Measurements from ENCODE around the gene KRTAP10-4.

Gene KRTAP10-4

DNA sequence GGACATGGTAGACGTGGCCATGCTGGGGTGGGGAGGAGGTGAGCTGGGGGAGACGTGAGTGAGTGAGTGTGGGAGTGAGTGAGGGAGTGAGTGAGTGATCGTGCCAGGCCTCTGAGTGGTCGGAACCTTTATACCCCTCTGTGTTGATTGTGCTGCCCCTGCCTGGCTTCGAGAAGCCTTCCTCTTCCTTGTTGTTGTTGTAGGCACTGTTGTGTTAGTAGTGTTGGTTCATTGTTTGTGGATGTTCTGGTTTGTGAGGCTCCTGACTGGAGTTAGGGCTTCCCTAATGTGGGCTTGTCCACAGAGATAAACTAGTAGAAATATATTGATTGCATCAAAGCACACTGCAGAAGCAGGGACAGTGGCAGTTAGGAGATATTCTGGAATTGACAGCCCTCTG is 14.8 kb upstream of the KRTAP10-4 start, which contains the start of gene KRTAP10-3:
Gene KRTAP10-3 (minus strand): TSS at position 101 of the 400 bp plus-strand sequence. CDS start 80 bp downstream, at position 21.
- ATAC-seq (replicated peaks) (no peak), DNase-seq (no peak)
- H3K4me1 Mint-ChIP-seq, result peaks cover 3 to 4% of the 10 kb centered on the region in 2 donors
- H3K27me3 Mint-ChIP-seq, result peaks cover 10 to 39% of the 10 kb centered on the region in 2 donors
- peaks cover 0 to 17% of the 10 kb centered on the region in 2 donors for H3K9me3 Mint-ChIP-seq
- peaks cover 3 to 5% of the 10 kb centered on the region in 2 donors for H3K36me3 Mint-ChIP-seq
- H3K27ac Mint-ChIP-seq, result no peak within 1 kb of the TSS
- H3K4me3 Mint-ChIP-seq, result no peak within 1 kb of the TSS

- Mint-ChIP-seq H3K36me3 (peaks cover 3 to 5% of the 10 kb centered on the region in 2 donors), H3K27me3 (peaks cover under 1 to 14% of the 10 kb centered on the region in 2 donors), H3K4me1 (peaks cover 8 to 22% of the 10 kb centered on the region in 2 donors), H3K27ac (no peak overlapping the region), H3K9me3 (peaks cover 0 to 14% of the 10 kb centered on the region in 2 donors), H3K4me3 (no peak overlapping the region)
- no peak for DNase-seq
- ATAC-seq (replicated peaks), result no peak
These were observed 9.4 kb upstream of the KRTAP10-4 start for GRCh38 chr21:44564099-44564498.

- peaks cover 0 to 12% of the 10 kb centered on the region in 2 donors for H3K9me3 Mint-ChIP-seq
- H3K4me1 Mint-ChIP-seq, result peaks cover 8 to 22% of the 10 kb centered on the region in 2 donors
- H3K36me3 Mint-ChIP-seq, result peaks cover 3 to 5% of the 10 kb centered on the region in 2 donors
- ATAC-seq (replicated peaks) (peak; percentile 76 to 87), DNase-seq (no peak)
- H3K4me3 Mint-ChIP-seq, result peak overlapping the region; percentile 5 to 36
- H3K27ac Mint-ChIP-seq, result peak overlapping the region; percentile 82
- H3K27me3 Mint-ChIP-seq, result peaks cover 6 to 13% of the 10 kb centered on the region in 2 donors
These were observed 8.5 kb upstream of the KRTAP10-4 start for GRCh38 chr21:44564886-44565598.

GRCh38 chr21:44566403-44566802 is 7.1 kb upstream of the KRTAP10-4 start:
- H3K4me3 Mint-ChIP-seq, result no peak overlapping the region
- H3K4me1 Mint-ChIP-seq, result peaks cover 8 to 22% of the 10 kb centered on the region in 2 donors
- ATAC-seq (replicated peaks) (peak; percentile 74 to 76), DNase-seq (no peak)
- peaks cover 6 to 22% of the 10 kb centered on the region in 2 donors for H3K27me3 Mint-ChIP-seq
- peaks cover 2 to 10% of the 10 kb centered on the region in 2 donors for H3K9me3 Mint-ChIP-seq
- H3K27ac Mint-ChIP-seq, result no peak overlapping the region
- H3K36me3 Mint-ChIP-seq, result peaks cover 2 to 5% of the 10 kb centered on the region in 2 donors

DNA sequence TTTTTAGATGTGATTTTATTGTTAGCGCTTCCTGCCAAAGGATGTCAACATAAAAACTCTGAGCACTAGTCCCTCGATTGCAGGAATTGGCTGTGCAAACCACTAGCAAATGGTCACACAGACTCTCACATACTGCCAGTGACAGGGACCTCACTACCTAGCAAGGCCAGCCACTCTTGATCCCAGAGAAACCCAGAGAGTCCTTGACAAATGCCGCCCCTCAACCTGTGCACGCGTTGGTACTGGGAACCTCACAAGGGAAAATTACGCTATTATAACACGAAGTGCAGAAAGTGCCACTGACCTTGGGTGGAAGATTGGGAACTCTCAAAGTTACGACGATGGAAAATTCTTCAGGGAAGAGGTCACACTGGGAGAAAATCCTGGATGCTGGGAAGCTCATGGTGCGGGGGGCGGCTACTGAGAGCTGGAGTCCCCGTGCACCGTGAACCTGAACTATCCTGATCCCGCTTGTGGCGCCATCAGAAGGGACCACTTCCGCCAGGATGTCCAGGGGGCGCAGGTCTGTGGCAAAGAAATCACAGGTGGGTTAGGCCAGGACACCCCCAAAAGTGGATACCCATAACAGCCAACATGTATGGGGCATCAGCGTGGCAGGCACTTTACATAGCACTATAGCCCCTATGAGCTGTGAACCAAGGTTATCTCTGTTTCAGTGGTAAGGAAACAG is 5.9 kb upstream of the KRTAP10-4 start:
- no peak overlapping the region for H3K4me3 Mint-ChIP-seq
- peaks cover 16 to 34% of the 10 kb centered on the region in 2 donors for H3K27me3 Mint-ChIP-seq
- H3K27ac Mint-ChIP-seq, result peak overlapping the region; percentile 16
- peaks cover 5 to 7% of the 10 kb centered on the region in 2 donors for H3K9me3 Mint-ChIP-seq
- H3K4me1 Mint-ChIP-seq, result peaks cover 8 to 22% of the 10 kb centered on the region in 2 donors
- H3K36me3 Mint-ChIP-seq, result peaks cover 0 to 4% of the 10 kb centered on the region in 2 donors
- DNase-seq (no peak), ATAC-seq (replicated peaks) (no peak)

DNA sequence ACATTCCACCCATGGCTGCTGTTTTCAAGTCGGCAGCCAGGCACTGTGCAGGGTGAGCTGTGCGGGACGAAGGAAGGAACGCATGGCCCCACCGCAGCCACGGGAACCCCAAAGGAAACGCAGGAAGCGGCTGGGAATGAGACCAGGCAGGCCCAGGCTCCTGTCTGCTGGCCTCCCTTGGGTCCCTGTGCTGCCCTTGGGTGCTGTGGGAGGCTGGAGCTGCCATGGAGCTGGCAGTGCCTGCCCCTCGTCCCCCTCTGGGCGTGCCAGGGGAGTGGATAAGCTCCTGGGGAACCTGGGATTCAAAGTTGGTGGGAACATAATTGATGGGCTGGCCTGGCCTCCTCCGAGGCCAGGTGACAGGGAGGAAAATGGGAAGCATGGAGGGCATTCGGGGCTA is 5.3 kb upstream of the KRTAP10-4 start:
- ATAC-seq (replicated peaks), result no peak

DNA sequence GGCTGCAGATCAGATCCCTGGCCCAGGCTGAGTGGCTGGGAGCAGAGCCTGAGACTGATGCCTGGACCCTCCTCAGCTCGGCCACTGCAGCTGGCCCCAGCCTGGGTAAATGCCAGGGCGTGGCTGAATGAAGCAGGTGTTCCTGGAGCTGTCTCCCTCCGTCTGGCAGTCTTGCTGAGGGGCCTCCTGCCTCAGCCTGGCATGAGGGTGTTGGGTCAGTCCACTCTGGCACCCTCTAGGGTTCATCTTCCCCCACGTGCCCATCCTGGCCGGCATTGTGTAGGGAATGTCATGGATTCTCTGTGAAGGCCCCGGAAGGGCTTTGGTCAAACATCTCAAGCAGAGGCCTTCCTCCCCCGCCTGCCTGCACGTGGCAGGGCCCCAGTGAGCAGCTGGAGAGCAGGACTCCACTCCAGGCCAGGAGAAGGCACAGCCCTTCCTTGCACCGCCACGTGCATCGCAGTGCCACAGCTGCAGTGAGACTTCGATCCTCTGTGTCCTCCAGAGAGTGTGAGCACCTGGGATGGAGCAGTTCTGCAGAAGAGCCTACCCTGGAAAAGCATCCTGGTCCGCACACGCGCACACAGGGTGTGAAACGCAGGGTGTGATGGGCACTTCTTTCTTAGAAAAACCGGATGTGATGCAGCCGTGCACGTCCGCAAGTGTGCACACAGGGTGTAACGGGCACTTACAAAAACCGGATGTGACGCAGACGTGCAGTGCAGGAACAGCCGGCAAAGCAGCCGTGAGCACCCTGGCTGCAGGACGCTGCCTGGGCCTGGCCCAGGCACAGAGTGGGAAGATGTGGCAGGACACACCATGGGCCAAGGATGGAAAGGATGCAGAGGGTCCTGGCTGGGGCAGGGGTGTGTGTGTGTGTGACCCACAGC is 4.6 kb upstream of the KRTAP10-4 start:
- Mint-ChIP-seq H3K4me3 (no peak overlapping the region), H3K9me3 (peaks cover 3 to 7% of the 10 kb centered on the region in 2 donors), H3K4me1 (peaks cover 8 to 22% of the 10 kb centered on the region in 2 donors), H3K27me3 (peaks cover 22 to 47% of the 10 kb centered on the region in 2 donors), H3K36me3 (peaks cover 0 to 4% of the 10 kb centered on the region in 2 donors), H3K27ac (peak overlapping the region; percentile 28)
- ATAC-seq (replicated peaks) (no peak), DNase-seq (no peak)

More for the DNA sequence above, 5.3 kb upstream of the KRTAP10-4 start:
- no peak for DNase-seq
- Mint-ChIP-seq H3K9me3 (peaks cover 4 to 7% of the 10 kb centered on the region in 2 donors), H3K36me3 (peaks cover 0 to 4% of the 10 kb centered on the region in 2 donors), H3K27ac (peak overlapping the region; percentile 28), H3K27me3 (peaks cover 22 to 41% of the 10 kb centered on the region in 2 donors), H3K4me3 (no peak overlapping the region), H3K4me1 (peaks cover 8 to 22% of the 10 kb centered on the region in 2 donors)

- H3K27ac Mint-ChIP-seq, result no peak overlapping the region
- H3K36me3 Mint-ChIP-seq, result peaks cover 0 to 4% of the 10 kb centered on the region in 2 donors
- H3K4me3 Mint-ChIP-seq, result no peak overlapping the region
- H3K27me3 Mint-ChIP-seq, result peaks cover 32 to 58% of the 10 kb centered on the region in 2 donors
- ATAC-seq (replicated peaks), result no peak
- H3K9me3 Mint-ChIP-seq, result peaks cover 3 to 7% of the 10 kb centered on the region in 2 donors
- DNase-seq, result no peak
- H3K4me1 Mint-ChIP-seq, result peaks cover 6 to 18% of the 10 kb centered on the region in 2 donors
These were observed 3.5 kb upstream of the KRTAP10-4 start for GRCh38 chr21:44569861-44570517.

DNA sequence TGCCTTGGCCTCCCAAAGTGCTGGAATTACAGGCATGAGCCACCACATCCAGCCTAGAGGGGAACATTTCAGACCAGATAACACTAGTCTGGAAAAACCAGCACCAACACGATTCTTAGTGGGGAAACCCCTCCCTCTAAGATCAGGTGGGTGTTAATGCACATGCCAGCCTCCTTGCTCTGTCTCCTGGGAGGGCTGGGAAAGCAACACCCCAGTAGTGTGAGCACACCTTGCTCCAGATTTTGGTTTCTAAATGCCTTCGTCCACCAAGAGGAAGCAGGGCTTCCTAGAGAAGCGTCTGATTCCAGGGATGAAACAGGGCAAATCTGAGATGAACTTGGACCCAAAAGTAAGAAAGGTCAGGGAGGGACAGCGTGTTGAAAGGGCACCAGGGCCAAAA is 2.2 kb upstream of the KRTAP10-4 start:
- Mint-ChIP-seq H3K36me3 (peaks cover 3 to 4% of the 10 kb centered on the region in 2 donors), H3K27ac (no peak overlapping the region), H3K27me3 (peaks cover 40 to 64% of the 10 kb centered on the region in 2 donors), H3K9me3 (peaks cover 5 to 7% of the 10 kb centered on the region in 2 donors), H3K4me1 (peaks cover under 1 to 11% of the 10 kb centered on the region in 2 donors), H3K4me3 (no peak overlapping the region)
- ATAC-seq (replicated peaks) (no peak), DNase-seq (no peak)

DNA sequence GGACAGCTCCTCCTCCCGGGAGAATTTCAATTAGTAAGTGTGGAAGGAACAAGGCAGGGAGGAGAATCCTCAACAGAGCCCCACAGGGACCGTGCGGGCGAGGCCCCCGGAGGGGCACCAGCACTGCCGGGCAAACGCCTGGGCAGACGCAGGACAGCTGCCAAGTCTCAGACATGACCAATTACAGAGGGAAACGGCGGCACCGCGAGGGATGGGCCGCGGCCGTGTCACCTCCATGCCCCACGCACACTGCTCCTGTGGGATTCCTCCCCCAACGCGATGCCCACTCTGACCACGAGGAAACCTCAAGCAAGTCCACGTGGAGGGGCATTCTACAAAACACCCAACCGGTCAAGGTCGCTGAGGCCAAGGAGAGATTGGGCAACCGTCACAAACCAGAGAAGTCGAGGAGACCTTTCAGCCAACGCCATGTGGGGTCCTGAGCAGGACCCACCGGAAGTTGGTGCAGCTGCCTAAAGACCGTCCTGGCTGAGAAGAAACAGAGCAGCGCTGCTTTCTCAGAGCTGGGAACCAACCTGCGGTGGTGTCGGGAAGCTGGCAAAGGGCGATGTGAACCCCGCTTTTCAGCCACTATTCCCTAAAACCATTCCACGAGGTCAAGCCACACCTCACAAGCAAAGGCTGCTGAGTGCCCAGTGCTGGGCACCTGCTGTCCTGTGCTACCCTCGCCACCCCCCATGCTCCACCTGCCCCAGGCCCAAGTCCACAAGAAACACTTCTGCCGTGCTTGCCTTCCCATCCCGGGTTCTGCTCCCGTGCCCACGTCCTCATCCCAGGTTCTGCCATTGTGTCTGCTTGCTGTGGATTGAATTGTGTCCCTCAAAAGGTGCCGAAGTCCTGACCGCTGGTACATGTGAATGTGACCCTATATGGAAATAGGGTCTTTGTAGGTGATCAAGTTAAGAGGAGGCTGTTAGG is 1.4 kb upstream of the KRTAP10-4 start:
- H3K4me1 Mint-ChIP-seq, result peaks cover 0 to 11% of the 10 kb centered on the region in 2 donors
- H3K9me3 Mint-ChIP-seq, result peaks cover 7 to 8% of the 10 kb centered on the region in 2 donors
- no peak overlapping the region for H3K4me3 Mint-ChIP-seq
- ATAC-seq (replicated peaks) (no peak), DNase-seq (no peak)
- no peak overlapping the region for H3K27ac Mint-ChIP-seq
- peaks cover 40 to 64% of the 10 kb centered on the region in 2 donors for H3K27me3 Mint-ChIP-seq
- peaks cover 3 to 5% of the 10 kb centered on the region in 2 donors for H3K36me3 Mint-ChIP-seq

GRCh38 chr21:44572959-44573583 is 458 bp upstream of the KRTAP10-4 start:
- Mint-ChIP-seq H3K27me3 (peaks cover 40 to 56% of the 10 kb centered on the region in 2 donors), H3K27ac (no peak overlapping the region), H3K4me3 (no peak overlapping the region), H3K9me3 (peaks cover 15% of the 10 kb centered on the region in 2 donors), H3K36me3 (peaks cover 4 to 9% of the 10 kb centered on the region in 2 donors), H3K4me1 (peaks cover 0 to 5% of the 10 kb centered on the region in 2 donors)
- DNase-seq (no peak), ATAC-seq (replicated peaks) (no peak)

All from stimulated activated naive B cell treated with anti-CD40 and anti-IgM and Interleukin-4, amounts not matched to agents 10 μg/mL and 1 μg/mL and 100 μg/mL, for 72 hours (primary cell).